Activated CD8-positive, alpha-beta memory T cell treated with anti-CD3 and anti-CD28 coated beads for 36 hours (primary cell): ENCODE measurements around the gene C6orf47. TPM values are rescaled to one million over a fixed set of nuclear protein-coding genes. Genes with fewer than 3 reads are reported as not detected.

Experiments used
- CTCF ChIA-PET: fragments of 350-600 bp; sonication (Branson Sonifier 250); formaldehyde crosslinking; loops from one replicate; lab custom pipeline; 2021; ENCODE audit warnings: antibody characterized with exemption; lab: Charles Lee
- POLR2A ChIA-PET: fragments of 350-600 bp; sonication (Branson Sonifier 250); formaldehyde crosslinking; loops from one replicate; lab custom pipeline; 2021; ENCODE audit warnings: antibody characterized with exemption; lab: Charles Lee
- total RNA-seq, 2 experiments: library from RNA; stranded (reverse); gene quantifications; one replicate each; pipeline ENCODE4 v1.2.3, GENCODE V29; 2021

C6orf47 gene
- total RNA-seq, 2 experiments from 2014 or later = 16.7 to 17.6 TPM

DNA sequence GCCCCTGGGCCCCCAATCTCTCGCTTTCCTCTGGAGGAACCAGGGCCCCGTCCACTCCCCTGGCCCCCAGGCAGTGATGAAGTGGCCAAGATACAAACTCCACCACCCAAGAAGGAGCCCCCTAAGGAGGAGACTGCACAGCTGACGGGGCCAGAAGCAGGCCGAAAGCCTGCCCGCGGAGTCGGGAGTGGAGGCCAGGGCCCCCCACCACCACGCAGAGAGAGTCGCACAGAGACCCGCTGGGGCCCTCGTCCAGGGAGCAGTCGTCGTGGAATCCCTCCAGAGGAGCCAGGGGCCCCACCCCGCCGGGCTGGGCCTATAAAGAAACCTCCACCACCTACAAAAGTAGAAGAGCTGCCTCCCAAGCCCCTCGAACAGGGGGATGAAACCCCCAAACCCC lies 29.4 kb downstream of the C6orf47 start:
- ChIA-PET CTCF (no interaction called here), POLR2A (no interaction called here)

DNA sequence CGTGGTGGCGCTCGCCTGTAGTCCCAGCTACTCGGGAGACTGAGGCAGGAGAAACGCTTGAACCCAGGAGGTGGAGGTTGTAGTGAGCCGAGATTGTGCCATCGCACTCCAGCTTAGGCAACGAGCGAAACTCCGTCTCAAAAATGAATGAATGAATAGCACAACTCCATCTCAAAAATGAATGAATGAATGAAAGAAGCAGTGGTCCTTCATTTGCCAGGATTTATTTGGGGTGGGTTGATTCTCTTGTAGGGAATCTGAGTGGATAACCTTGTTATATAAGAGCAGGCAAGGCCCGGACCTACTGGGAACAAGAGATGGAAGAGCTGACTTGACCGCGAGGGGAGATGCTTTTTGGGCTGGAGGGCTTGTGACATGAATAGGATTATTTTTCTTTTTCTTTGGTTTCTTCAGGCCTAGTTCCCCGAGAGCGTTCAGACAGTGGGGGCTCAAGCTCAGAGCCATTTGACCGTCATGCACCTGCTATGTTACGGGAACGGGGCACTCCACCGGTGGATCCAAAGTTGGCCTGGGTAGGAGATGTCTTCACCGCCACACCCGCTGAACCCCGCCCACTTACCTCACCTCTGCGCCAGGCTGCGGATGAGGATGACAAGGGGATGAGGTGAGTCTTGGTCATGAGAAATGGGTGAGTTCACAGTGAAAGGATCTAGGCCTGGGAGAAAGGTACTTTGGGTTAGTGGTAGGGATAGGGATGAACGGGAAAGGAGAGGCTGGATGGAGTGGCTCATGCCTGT lies 30.2 kb downstream of the C6orf47 start:
- CTCF ChIA-PET = interaction anchor here (1.3 kb wide), 1 partner anchor 34 kb away, joined by 3 read pairs; no protein-coding TSS in a partner anchor
- POLR2A ChIA-PET = no interaction called here

DNA sequence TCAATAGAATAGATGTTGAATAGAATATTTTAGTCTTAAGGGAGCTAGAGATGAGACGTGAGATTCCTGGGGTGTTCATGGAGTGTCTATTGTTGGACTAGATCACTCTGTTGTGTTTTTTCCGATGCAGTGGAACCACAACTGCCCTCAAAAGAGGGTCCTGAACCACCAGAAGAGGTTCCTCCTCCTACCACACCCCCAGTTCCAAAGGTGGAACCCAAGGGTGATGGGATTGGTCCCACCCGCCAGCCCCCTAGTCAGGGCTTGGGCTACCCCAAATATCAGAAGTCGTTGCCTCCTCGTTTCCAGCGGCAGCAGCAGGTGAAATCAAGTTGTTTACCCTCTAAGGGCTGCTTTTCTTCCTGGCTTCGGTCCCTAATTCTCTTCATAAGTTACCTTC lies 31.6 kb downstream of the C6orf47 start:
- CTCF ChIA-PET = interaction anchor here (1.3 kb wide), 1 partner anchor 32 kb away, joined by 3 read pairs; no protein-coding TSS in a partner anchor
- POLR2A ChIA-PET = interaction anchor here (1.0 kb wide), 1 partner anchor 36 kb away, joined by 3 read pairs; the partner anchor contains the start of gene GPANK1

DNA sequence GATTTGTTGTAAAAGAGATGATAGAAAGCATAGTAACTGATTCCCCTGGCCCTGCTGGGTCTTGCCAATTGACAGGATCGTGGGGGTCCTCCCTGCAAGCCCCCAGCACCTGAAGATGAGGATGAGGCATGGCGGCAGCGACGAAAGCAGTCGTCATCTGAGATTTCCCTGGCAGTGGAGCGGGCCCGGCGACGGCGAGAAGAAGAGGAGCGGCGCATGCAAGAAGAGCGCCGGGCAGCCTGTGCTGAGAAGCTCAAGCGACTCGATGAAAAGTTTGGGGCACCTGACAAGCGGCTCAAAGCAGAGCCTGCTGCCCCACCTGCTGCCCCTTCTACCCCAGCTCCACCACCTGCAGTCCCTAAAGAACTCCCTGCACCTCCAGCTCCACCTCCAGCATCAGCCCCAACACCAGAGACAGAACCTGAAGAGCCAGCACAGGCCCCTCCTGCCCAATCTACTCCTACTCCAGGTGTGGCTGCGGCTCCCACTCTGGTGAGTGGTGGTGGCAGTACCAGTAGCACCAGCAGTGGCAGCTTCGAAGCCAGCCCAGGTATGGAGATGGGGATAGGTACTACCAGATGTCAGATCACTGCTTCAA lies 32.8 kb downstream of the C6orf47 start:
- ChIA-PET POLR2A (no interaction called here), CTCF (no interaction called here)

DNA sequence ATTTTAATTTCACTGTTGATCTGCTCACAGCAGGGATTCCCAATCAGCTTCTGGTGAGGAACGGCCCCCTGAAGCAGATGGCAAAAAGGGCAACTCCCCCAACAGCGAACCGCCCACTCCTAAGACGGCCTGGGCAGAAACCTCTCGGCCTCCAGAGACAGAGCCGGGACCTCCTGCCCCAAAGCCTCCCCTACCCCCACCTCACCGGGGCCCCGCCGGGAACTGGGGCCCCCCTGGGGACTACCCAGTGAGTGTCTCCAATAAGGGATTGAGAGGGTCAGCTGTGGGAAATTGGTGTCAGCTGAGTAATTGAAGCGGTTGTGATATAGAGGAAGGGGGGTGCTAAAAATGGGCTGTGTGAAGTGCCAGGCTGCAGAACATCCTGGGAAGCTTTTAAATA lies 33.6 kb downstream of the C6orf47 start:
- ChIA-PET POLR2A (no interaction called here), CTCF (no interaction called here)

DNA sequence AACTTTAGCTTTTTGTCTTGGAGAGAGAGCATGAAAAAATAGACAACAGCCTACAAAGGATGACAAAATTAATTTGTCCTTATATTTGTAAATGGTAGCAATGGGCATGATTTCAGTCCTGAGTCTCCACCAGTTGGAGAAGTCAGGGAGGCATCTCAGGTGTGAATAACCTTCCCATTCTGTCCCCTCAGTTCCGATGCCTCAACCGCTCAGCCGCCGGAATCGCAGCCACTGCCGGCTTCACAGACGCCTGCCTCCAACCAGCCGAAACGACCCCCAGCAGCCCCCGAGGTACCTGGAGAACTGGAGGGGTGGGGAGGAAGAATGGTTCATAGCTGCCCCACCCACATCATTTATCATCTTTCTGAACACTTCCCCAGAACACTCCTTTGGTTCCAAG lies 36.5 kb downstream of the C6orf47 start:
- POLR2A ChIA-PET = no interaction called here
- CTCF ChIA-PET = no interaction called here

DNA sequence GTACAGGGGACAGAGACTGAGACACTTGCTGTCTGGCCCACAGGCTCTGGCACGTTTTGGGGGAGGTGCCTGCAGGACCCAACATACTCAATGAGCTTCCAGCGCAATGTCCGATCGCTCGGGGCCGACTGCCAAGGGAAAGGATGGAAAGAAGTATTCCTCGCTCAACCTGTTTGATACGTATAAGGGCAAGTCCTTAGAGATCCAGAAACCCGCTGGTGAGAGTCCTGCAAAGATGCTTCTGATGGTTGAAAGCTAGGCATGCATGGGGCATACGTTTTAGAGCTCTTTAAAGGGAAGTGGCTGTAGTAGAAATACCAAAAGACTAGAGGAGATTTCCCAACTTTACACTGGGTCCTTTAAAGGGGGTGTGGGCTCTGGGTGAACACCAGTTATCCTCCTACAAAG lies 37.9 kb downstream of the C6orf47 start:
- ChIA-PET CTCF (interaction anchor here (0.6 to 1.3 kb wide), 3 partner anchors 13 to 210 kb away, joined by 3 to 6 read pairs (median 3); no protein-coding TSS in a partner anchor), POLR2A (interaction anchor here (0.7 to 2.6 kb wide), 5 partner anchors 11 to 439 kb away, joined by 5 to 20 read pairs (median 7); partner anchors contain the start of gene BAG6)

DNA sequence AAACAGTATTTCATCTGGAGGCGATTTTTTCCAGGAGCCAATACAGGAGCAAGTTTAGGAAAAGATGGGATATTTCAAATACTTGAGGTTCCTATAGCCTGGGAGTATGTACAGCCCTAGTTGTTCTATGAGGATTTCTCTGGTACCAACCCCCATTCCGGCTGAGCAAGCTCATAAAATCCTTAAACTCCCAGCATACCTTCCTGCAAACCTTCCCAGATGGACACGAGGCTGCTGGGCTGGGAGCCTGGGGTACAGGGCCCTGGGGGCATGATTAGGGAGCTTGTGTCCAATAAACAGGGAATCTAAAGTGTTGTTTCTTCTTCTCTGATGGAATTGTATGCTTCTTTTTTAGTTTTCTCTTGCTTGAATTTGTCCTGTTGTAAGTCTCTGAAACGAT lies 38.6 kb downstream of the C6orf47 start:
- POLR2A ChIA-PET = interaction anchor here (0.9 to 2.6 kb wide), 4 partner anchors 12 to 45 kb away, joined by 5 to 20 read pairs (median 6); partner anchors contain the start of gene BAG6
- CTCF ChIA-PET = interaction anchor here (0.6 kb wide), 1 partner anchor 87 kb away, joined by 3 read pairs; no protein-coding TSS in a partner anchor

DNA sequence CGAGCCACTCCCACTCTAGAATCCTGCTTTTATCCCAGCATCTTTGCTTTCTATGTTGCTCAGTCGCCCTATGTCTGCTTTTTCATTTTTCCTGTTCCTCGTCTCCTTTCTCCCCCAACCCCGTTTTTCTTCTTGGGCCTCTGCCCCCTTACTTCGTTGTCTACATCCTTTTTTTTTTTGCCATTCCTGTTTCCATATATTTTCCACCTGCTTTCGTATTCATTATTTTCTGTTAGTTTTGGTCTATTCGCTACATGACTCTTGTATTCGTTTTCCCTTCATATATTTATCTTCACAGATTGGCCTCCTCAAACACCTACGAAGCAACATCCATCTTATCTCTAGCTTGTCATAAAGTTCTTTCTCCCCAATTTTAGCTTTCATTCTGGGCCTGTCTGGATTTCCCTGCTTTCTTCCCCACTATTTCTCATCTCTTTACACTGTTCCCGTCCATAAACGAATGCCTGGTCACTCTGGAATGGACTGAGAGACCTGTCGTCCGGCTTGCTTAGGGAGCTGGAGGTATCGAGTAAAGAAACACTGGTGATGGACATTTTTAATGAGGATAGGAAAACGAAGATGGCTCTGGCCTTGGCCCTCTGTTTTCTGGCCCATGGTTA lies 39.1 kb downstream of the C6orf47 start:
- POLR2A ChIA-PET = interaction anchor here (1.8 to 2.6 kb wide), 3 partner anchors 13 to 44 kb away, joined by 5 to 20 read pairs (median 7); partner anchors contain the start of gene BAG6
- CTCF ChIA-PET = no interaction called here

DNA sequence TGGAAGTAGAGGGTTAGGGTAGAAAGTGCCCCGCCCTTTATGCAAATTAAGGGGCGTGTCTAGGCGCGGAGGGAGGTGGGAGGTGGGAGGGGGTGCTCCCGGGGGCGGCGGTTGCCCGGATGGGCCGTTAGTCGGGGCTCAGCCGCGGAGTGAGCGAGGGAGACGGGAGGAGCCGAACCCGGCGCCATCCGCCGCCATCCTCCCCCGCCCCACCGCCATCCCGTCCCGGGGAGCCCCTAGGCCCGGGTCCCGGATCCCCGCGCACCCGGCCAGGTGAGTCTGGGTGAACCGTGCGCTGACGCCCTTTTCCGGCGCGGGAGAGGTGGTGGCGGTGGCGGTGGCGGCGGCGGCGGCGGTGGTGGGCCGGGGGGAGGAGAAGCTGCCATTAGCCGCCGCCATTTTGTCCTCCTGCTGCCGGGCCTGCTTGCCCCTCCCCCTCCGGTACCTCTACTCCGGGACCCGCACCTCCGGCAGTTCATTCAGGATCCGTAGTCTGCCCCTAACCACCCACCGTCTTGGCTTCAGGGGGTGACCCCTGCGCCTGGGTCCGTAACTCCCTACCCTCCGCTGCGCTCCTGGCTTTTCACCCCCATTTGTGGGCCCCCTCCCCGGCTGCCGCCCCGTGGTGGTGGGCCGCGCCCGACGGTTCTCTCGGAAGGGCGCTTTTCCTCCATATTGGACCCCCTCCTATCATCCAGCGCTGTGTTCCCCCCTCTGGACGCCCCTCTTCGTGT lies 39.8 kb downstream of the C6orf47 start, which contains the start of gene PRRC2A:
Gene PRRC2A, plus strand, starts transcription at position 130 of the 734 bp plus-strand sequence. CDS start 2,075 bp downstream, outside the sequence.
- POLR2A ChIA-PET = interaction anchor here (1.0 to 2.6 kb wide), 3 partner anchors 31 to 79 kb away, joined by 3 to 20 read pairs (median 5); partner anchors contain the start of genes BAG6 and DDX39B
- CTCF ChIA-PET = interaction anchor here (1.2 kb wide), 1 partner anchor 24 kb away, joined by 3 read pairs; no protein-coding TSS in a partner anchor

DNA sequence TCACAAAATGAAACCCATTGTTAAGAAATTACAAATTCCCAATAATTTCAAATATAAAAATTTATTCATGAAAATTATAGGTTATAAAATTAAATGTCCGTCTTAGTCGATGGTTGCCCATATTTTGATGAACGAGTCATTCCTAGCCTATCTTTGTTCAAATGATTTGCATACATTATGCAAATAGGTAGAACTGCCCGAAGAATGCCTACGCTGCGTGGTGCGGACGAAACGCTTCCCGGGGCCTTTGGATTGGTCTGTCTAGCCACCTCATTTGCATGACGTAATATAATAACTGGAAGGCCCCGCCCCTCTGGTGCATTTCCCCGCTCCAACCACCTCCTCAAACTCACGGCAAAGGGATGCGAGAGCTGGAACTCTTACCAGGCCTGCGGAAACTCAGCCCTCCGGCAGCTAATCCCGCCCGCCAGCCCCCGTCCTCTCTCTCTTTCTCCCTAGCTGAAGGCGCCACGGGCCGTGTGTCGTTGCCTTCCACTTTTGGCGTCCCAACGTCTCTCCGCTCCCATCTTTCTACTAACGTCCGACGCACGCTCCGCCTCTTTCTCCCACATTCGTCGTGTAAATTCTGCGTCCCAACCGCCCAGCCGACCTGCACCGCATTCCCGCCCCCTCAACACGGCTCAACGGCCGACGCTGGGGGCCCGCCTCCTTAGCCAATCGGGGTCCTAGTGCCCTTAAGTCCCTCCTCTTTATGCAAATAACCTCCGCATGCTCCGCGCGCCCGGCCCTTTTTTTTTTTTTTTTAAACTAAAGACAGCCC lies 40.6 kb downstream of the C6orf47 start:
- CTCF ChIA-PET = interaction anchor here (1.2 kb wide), 1 partner anchor 25 kb away, joined by 3 read pairs; no protein-coding TSS in a partner anchor
- POLR2A ChIA-PET = interaction anchor here (0.8 to 1.0 kb wide), 3 partner anchors 32 to 79 kb away, joined by 3 to 5 read pairs (median 3); partner anchors contain the start of gene DDX39B

DNA sequence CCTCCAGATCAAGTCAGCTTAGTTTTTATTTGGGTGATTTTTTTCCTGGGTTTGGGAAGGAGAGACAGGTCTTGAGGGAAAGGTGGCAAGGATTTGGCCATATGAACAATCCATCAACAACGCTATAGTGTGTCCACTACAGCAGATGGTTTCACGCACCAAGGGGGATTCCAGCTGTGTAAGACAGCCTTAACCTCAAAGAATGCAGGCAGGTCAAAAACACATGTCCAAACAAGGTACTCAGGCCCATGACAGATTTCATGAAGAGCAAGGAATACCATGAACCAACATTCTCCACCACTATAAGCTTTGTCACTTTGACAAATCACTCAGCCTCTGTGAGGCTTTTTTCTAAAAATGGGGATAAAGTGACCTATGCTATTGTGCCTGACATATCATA lies 43.6 kb downstream of the C6orf47 start:
- ChIA-PET POLR2A (no interaction called here), CTCF (interaction anchor here (5.7 kb wide), 1 partner anchor 18 kb away, joined by 23 read pairs; no protein-coding TSS in a partner anchor)

DNA sequence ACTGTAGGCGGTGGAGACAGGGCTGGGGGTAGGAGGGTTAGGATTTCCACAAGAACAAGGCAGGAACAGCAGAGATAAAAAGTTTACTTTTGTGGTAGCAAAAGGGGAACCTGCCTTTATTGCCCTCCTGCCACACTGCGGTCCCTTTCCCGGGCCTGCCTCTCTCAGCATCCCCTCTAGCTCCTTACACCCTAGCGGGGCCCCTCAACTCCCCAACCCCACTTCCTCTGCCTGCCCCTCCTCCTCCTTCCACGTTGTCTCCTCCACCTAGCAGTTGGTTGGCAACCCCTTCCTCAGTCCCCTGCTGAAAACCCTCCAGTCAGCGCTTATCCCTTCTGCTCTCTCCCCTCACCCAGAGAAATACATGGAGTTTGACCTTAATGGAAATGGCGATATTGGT lies 44.8 kb downstream of the C6orf47 start:
- POLR2A ChIA-PET = no interaction called here
- CTCF ChIA-PET = interaction anchor here (0.5 to 5.7 kb wide), 3 partner anchors 17 to 347 kb away, joined by 3 to 23 read pairs (median 6); no protein-coding TSS in a partner anchor

DNA sequence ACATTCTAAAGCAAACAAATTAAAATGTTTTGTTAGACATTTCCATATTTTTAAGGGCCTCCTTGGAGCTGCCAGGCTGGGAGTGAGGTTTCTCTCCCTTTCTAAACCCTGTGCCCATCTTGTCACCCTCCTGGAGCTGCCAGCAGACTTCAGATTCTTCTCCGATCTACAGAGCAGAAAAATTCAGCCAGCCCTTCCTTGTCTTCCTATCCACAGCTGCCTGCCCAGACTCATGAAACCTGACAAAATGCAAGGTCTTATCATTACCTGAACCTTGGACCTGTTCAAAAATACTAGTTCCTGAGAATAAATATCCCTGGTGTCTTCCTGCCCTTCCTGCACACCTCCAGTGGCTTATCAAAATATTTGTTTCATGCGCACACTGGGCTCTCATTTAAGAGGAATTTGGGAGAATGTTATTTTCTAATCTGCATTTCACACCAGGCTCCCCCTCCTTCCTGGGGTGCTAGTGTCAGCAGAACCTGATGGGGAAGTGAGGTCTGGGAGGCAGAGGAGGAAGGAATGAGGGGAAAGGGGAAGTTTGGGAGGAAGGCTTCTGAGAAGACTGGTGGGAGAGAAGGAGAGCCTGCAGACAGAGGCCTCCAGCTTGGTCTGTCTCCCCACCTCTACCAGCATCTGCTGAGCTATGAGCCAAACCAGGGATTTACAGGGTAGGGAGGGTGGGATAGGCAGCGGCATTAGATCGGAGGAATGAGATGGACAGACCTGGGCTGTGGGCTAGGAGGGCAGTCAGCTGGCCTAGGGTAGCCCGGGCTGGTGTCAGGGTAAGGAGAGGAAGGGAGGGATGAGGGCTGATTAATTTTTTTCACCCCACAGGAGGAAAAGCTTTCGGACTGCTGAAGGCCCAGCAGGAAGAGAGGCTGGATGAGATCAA lies 45.6 kb downstream of the C6orf47 start, which contains the start of gene AIF1:
Gene AIF1, plus strand, starts transcription at position 551 of the 895 bp plus-strand sequence. Its CDS starts 96 bp downstream, at position 647.
- ChIA-PET CTCF (interaction anchor here (0.5 to 5.7 kb wide), 3 partner anchors 16 to 346 kb away, joined by 3 to 23 read pairs (median 6); no protein-coding TSS in a partner anchor), POLR2A (interaction anchor here (0.8 kb wide), 1 partner anchor 74 kb away, joined by 3 read pairs; no protein-coding TSS in a partner anchor)

DNA sequence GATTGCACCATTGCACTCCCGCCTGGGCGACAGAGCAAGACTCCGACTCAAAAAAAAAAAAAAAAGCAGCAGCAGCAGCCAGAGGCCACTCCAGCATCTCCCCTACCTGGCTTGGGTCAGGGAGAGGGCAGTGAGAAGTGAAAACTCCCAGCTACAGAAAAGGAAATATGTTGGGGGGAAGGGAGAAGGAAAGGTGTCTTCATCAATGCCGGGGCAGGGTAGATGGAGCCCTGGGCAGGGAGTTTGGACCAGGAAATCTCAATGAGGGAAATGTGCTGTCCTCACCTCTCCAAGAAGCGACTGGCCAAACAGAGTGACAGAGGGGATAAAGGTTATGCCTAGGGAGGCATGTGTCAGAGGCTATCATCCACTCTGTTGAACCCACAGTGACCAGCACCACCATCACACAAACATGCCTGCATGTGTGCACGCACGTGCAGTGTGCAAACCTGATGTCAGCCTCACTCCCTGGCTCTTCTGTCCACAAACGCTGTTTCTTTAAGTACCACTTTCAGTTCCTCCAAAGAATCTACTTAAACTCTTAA lies 46.4 kb downstream of the C6orf47 start:
- POLR2A ChIA-PET = interaction anchor here (0.8 kb wide), 1 partner anchor 73 kb away, joined by 3 read pairs; no protein-coding TSS in a partner anchor
- CTCF ChIA-PET = interaction anchor here (1.4 to 5.7 kb wide), 2 partner anchors 15 to 63 kb away, joined by 6 to 23 read pairs; no protein-coding TSS in a partner anchor

DNA sequence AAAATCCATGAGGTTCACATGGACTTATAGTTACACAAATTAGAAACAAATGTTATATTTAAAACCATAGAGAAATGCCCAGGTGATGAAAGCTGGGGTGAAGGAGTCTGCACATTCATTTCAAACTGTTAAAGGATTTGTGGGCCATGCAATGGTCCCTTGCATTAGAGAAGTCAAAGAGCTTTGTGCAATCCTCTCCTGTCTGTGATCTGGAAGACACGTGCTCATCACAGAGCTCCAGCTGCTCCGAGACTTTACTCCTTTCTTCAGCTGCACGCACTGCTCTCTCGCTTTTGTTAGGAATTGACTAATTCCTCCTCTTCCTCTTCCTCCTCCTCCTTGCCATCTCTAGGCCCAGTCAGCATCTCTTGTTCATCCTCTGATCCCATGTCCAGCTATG lies 49.6 kb downstream of the C6orf47 start:
- CTCF ChIA-PET = interaction anchor here (0.5 to 1.4 kb wide), 4 partner anchors 12 to 160 kb away, joined by 3 to 4 read pairs (median 4); no protein-coding TSS in a partner anchor

More for the DNA sequence above, 49.6 kb downstream of the C6orf47 start:
- POLR2A ChIA-PET = interaction anchor here (0.5 kb wide), 1 partner anchor 86 kb away, joined by 8 read pairs; no protein-coding TSS in a partner anchor
